ENCODE data around the gene PPFIA4.

GRCh38 chr1:203043830-203044545 is 17.7 kb downstream of the PPFIA4 start:
- TF ChIP-seq, protein P1, sequence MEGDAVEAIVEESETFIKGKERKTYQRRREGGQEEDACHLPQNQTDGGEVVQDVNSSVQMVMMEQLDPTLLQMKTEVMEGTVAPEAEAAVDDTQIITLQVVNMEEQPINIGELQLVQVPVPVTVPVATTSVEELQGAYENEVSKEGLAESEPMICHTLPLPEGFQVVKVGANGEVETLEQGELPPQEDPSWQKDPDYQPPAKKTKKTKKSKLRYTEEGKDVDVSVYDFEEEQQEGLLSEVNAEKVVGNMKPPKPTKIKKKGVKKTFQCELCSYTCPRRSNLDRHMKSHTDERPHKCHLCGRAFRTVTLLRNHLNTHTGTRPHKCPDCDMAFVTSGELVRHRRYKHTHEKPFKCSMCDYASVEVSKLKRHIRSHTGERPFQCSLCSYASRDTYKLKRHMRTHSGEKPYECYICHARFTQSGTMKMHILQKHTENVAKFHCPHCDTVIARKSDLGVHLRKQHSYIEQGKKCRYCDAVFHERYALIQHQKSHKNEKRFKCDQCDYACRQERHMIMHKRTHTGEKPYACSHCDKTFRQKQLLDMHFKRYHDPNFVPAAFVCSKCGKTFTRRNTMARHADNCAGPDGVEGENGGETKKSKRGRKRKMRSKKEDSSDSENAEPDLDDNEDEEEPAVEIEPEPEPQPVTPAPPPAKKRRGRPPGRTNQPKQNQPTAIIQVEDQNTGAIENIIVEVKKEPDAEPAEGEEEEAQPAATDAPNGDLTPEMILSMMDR (IDR thresholded peaks at IDR 0.05), result no peak
- TF ChIP-seq POLR2A (IDR thresholded peaks at IDR 0.05), result no peak
